Activated CD8-positive, alpha-beta memory T cell treated with anti-CD3 and anti-CD28 coated beads for 4 hours (primary cell): ENCODE measurements around the gene FAM171A2.

Experiments used
- DNase-seq, 2 donors: peaks; one replicate each; pipeline ENCODE4 v3.0.0-alpha.2; 2020; ENCODE audit warnings: low read depth in 2 of 2

FAM171A2 gene

GRCh38 chr17:44323359-44324091, 40.1 kb downstream of the FAM171A2 start:
- DNase-seq = no peak

GRCh38 chr17:44322236-44322895, 41.3 kb downstream of the FAM171A2 start:
- no peak for DNase-seq

- DNase-seq = no peak
Observed at GRCh38 chr17:44321246-44322120, 42.2 kb downstream of the FAM171A2 start.

- no peak for DNase-seq
Observed at GRCh38 chr17:44320066-44320465, 43.6 kb downstream of the FAM171A2 start.

- no peak for DNase-seq
Observed at GRCh38 chr17:44318077-44318892, 45.4 kb downstream of the FAM171A2 start.

GRCh38 chr17:44317545-44317944, 46.1 kb downstream of the FAM171A2 start:
- DNase-seq = no peak

GRCh38 chr17:44315760-44316731, 47.6 kb downstream of the FAM171A2 start:
- no peak for DNase-seq

- DNase-seq = no peak
Observed at GRCh38 chr17:44314869-44315661, 48.6 kb downstream of the FAM171A2 start.

GRCh38 chr17:44314524-44314868, 49.2 kb downstream of the FAM171A2 start:
- no peak for DNase-seq

- DNase-seq = no peak
Observed at GRCh38 chr17:44314031-44314430, 49.6 kb downstream of the FAM171A2 start.

GRCh38 chr17:44312396-44313104, 51.1 kb downstream of the FAM171A2 start:
- no peak for DNase-seq

- DNase-seq = no peak
Observed at GRCh38 chr17:44311562-44312181, 52.0 kb downstream of the FAM171A2 start.

GRCh38 chr17:44310609-44311376, 52.9 kb downstream of the FAM171A2 start:
- DNase-seq = no peak

- DNase-seq = no peak
Observed at GRCh38 chr17:44310188-44310587, 53.5 kb downstream of the FAM171A2 start.

- no peak for DNase-seq
Observed at GRCh38 chr17:44309472-44309871, 54.2 kb downstream of the FAM171A2 start.

- DNase-seq = no peak
Observed at GRCh38 chr17:44308865-44309264, 54.8 kb downstream of the FAM171A2 start.

GRCh38 chr17:44308320-44308818, 55.3 kb downstream of the FAM171A2 start, which contains the start of gene RUNDC3A:
TSS of gene RUNDC3A (plus strand) at chr17:44308601. CDS start at chr17:44308833, 232 bp downstream.
- peak; percentile 70 to 71 for DNase-seq
